Activated B cell treated with CpG ODN at 0.5 μM for 24 hours (primary cell): ENCODE measurements around the gene ACCSL. TPM values are rescaled to one million over a fixed set of nuclear protein-coding genes. Genes with fewer than 3 reads are reported as not detected.

Experiments used
- ATAC-seq: fragments of 200-7000 bp; cut with Tn5 transposase; one replicate; pipeline ENCODE4 v1.10.0; 2021; ENCODE audit warnings: low read depth, mild to moderate bottlenecking, moderate library complexity
- CTCF ChIA-PET: fragments of 350-600 bp; sonication (Branson Sonifier 250); formaldehyde crosslinking; loops from one replicate; lab custom pipeline; 2021; ENCODE audit warnings: antibody characterized with exemption; lab: Charles Lee
- POLR2A ChIA-PET: fragments of 350-600 bp; sonication (Branson Sonifier 250); formaldehyde crosslinking; loops from one replicate; lab custom pipeline; 2021; ENCODE audit warnings: antibody characterized with exemption; lab: Charles Lee
- DNase-seq: peaks from one replicate; pipeline ENCODE4 v3.0.0; 2022
- H3K27ac Mint-ChIP-seq: one replicate; pipeline ENCODE4 v1.8.0; 2020; ENCODE audit warnings: mixed read lengths
- H3K27me3 Mint-ChIP-seq: one replicate; pipeline ENCODE4 v1.8.0; 2021; ENCODE audit warnings: mixed read lengths
- H3K36me3 Mint-ChIP-seq: one replicate; pipeline ENCODE4 v1.8.0; 2021; ENCODE audit warnings: low read depth, mixed read lengths
- H3K4me1 Mint-ChIP-seq: one replicate; pipeline ENCODE4 v1.8.0; 2021; ENCODE audit warnings: mixed read lengths
- H3K4me3 Mint-ChIP-seq: one replicate; pipeline ENCODE4 v1.8.0; 2020; ENCODE audit warnings: mild to moderate bottlenecking, mixed read lengths
- H3K9me3 Mint-ChIP-seq: one replicate; pipeline ENCODE4 v1.8.0; 2020; ENCODE audit warnings: mixed read lengths
- intact Hi-C: fragments of 100-400 bp; cut with micrococcal nuclease; formaldehyde crosslinking; loops from one replicate; pipeline ENCODE4 v1.15.1; 2024
- total RNA-seq: library from RNA; stranded (reverse); gene quantifications from 2 replicates; pipeline ENCODE4 v1.2.3, GENCODE V29; 2022
- TF ChIP-seq, protein P1 (sequence below): fragments of 200-600 bp; IDR thresholded peaks from one replicate; pipeline ENCODE4 v1.8.0; 2022; ENCODE audit warnings: antibody characterized with exemption, mild to moderate bottlenecking

The ACCSL gene
- total RNA-seq, 1 donor from 2014 or later, result not detected

DNA sequence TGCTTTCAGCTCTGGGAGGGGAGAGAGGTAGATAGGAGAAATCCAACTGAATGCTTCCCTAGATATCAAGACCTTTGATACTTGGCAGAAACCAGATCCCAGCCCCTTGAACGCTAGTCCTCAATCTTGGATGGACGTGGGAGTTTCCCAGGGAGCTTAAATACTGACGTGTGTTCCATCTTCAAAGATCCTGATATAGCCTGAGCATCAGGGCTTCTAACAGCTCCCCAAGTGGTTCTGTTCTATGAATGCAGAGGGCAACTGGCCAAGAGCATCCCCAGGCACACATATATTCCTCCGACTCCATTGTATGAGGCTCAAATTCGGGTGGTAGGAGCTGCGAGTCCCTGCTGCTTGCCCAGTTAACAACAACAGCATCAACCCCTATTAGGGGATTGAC lies 9.6 kb downstream of the ACCSL start:
- H3K4me1 Mint-ChIP-seq, result no peaks in the 10 kb centered on the region
- intact Hi-C loops, result no loop called here
- ChIA-PET CTCF (no interaction called here), POLR2A (no interaction called here)
- no peaks in the 10 kb centered on the region for H3K27me3 Mint-ChIP-seq
- H3K9me3 Mint-ChIP-seq, result no peaks in the 10 kb centered on the region
- no peaks in the 10 kb centered on the region for H3K36me3 Mint-ChIP-seq
- no peak overlapping the region for H3K4me3 Mint-ChIP-seq
- H3K27ac Mint-ChIP-seq, result no peak overlapping the region
- no peak for DNase-seq
- ATAC-seq, result no peak
- TF ChIP-seq, protein P1, sequence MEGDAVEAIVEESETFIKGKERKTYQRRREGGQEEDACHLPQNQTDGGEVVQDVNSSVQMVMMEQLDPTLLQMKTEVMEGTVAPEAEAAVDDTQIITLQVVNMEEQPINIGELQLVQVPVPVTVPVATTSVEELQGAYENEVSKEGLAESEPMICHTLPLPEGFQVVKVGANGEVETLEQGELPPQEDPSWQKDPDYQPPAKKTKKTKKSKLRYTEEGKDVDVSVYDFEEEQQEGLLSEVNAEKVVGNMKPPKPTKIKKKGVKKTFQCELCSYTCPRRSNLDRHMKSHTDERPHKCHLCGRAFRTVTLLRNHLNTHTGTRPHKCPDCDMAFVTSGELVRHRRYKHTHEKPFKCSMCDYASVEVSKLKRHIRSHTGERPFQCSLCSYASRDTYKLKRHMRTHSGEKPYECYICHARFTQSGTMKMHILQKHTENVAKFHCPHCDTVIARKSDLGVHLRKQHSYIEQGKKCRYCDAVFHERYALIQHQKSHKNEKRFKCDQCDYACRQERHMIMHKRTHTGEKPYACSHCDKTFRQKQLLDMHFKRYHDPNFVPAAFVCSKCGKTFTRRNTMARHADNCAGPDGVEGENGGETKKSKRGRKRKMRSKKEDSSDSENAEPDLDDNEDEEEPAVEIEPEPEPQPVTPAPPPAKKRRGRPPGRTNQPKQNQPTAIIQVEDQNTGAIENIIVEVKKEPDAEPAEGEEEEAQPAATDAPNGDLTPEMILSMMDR, result no peak

DNA sequence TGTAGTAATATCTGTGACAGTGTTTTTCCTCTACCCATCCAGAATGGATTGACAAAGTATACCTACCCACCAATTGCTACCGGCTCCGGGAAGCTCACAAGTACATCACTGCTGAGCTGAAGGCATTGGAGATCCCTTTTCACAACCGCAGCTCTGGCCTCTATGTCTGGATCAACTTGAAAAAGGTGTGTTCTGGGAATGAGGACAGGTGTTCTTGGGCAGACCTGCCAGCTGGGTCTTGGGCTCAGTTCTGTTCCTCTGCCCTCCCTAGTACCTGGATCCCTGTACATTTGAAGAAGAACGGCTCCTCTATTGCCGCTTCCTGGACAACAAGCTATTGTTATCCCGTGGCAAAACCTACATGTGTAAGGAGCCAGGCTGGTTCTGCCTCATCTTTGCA lies 10.5 kb downstream of the ACCSL start:
- DNase-seq (no peak), ATAC-seq (no peak)
- no peaks in the 10 kb centered on the region for H3K4me1 Mint-ChIP-seq
- ChIA-PET POLR2A (no interaction called here), CTCF (no interaction called here)
- TF ChIP-seq, protein P1, result no peak
- intact Hi-C loops, result no loop called here
- H3K9me3 Mint-ChIP-seq, result no peaks in the 10 kb centered on the region
- H3K36me3 Mint-ChIP-seq, result no peaks in the 10 kb centered on the region
- no peaks in the 10 kb centered on the region for H3K27me3 Mint-ChIP-seq
- H3K27ac Mint-ChIP-seq, result no peak overlapping the region
- no peak overlapping the region for H3K4me3 Mint-ChIP-seq

DNA sequence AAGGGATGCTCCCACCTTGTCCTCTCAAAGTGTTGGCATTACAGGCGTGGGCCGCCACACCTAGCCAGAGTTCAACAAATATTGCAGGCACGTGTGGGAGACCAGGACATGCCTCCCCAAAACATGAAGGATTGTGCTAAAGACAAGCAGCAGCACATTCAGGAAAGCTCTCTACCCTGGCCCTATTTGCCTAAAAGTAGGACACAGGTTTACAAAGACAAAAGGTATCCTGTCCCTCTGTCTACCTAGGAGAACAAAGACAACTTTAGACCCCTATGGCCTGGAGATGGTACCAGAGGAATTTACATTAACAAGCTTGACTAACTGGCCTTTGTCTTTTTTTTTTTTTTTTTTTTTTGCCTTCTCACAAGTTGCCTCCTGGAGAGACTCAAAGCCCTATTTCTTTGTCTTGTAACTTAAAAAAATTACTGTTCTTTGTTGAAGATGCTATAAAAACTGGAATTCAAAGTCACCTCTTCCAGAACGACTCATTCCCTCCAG lies 17.4 kb downstream of the ACCSL start:
- intact Hi-C loops, result loop anchor here (5.0 to 10.0 kb wide), 2 partner anchors 708 to 750 kb away; partner anchors contain the start of genes API5 and TTC17

DNA sequence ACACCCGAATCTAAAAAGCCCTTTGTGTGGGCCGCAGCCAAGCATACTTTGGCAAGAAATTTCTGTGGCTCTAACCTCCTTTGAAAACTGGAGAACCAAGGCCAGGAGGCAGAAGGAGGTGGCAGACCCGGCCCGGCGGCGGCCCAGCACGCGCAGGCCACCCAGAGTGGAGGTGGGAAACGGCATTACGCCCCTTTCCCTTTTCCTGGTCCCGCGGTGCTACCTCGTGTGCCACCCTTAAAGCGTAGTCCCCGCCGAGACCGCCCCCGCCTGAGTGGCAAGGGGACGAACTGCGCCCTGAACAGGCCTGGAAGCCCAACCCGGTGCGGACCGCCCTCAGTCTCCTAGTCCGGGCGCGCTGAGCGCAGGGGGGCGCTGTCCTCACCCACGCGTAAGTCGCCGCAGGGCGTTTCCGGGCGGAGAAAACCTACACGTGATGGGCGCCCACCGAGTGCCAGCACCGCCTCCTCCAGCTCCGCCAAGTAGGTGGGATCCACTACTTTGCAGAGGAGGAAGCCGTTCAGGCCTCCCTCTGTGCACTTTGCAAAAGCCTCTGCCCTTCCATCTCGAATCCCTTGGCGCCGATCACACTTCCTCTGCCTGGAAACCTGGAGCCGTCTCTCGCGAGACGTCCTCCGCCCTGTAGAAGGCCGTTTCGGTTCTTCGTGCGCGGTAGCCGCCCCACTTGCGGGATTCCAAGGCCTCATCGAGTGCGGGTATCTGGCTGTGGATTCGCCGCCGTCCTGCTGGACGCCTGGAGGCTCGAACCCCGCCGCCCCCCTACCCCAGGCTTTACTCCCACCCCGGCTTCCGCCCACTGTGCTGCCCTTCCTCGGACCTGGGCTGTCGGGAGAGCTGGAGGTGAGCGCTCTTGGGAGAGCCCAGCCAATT lies 18.3 kb downstream of the ACCSL start, which contains the start of gene ACCS:
Gene ACCS (plus strand): TSS at position 430 of the 891 bp plus-strand sequence. CDS start 1,358 bp downstream, outside the sequence.
- intact Hi-C loops, result loop anchor here (1.0 to 10.0 kb wide), 5 partner anchors 29 to 751 kb away; partner anchors contain the start of genes ALKBH3, API5, EXT2 and HSD17B12
- POLR2A ChIA-PET, result interaction anchor here (0.6 to 1.0 kb wide), 4 partner anchors 13 to 776 kb away, joined by 3 to 5 read pairs (median 3); partner anchors contain the start of gene ALKBH3

More for the DNA sequence above, 17.4 kb downstream of the ACCSL start:
- H3K4me3 Mint-ChIP-seq, result peak overlapping the region; percentile 92
- ChIA-PET CTCF (no interaction called here), POLR2A (interaction anchor here (0.6 to 1.0 kb wide), 3 partner anchors 14 to 1082 kb away, joined by 3 to 5 read pairs (median 4); no protein-coding TSS in a partner anchor)
- peaks cover 5% of the 10 kb centered on the region for H3K36me3 Mint-ChIP-seq
- ATAC-seq (no peak), DNase-seq (no peak)
- H3K4me1 Mint-ChIP-seq, result peaks cover 19% of the 10 kb centered on the region
- peak overlapping the region; percentile 87 for H3K27ac Mint-ChIP-seq
- H3K27me3 Mint-ChIP-seq, result no peaks in the 10 kb centered on the region
- TF ChIP-seq, protein P1, result no peak
- no peaks in the 10 kb centered on the region for H3K9me3 Mint-ChIP-seq

More for the DNA sequence above, 18.3 kb downstream of the ACCSL start, which contains the start of gene ACCS:
- H3K9me3 Mint-ChIP-seq, result no peaks in the 10 kb centered on the region
- H3K27me3 Mint-ChIP-seq, result no peaks in the 10 kb centered on the region
- H3K36me3 Mint-ChIP-seq, result peaks cover 10% of the 10 kb centered on the region
- ATAC-seq (peak; percentile 97), DNase-seq (peak; percentile 86)
- peak within 1 kb of the TSS; percentile 92 for H3K4me3 Mint-ChIP-seq
- peaks cover 19% of the 10 kb centered on the region for H3K4me1 Mint-ChIP-seq
- CTCF ChIA-PET, result interaction anchor here (0.7 to 1.4 kb wide), 3 partner anchors 28 to 32 kb away, joined by 3 read pairs; partner anchors contain the start of gene EXT2
- H3K27ac Mint-ChIP-seq, result peak within 1 kb of the TSS; percentile 87
- TF ChIP-seq, protein P1, result peak; percentile 58
